CD4-positive, alpha-beta T cell treated with Interleukin-17A for 4 hours (primary cell): Measurements from ENCODE around the gene L1TD1.
"Not testable (repeated sequence)": the region's sequence is repeated elsewhere in the genome, so short reads cannot be mapped to it uniquely, and the experiment has no call there.

ENCODE experiments used
- DNase-seq: peaks from one replicate; pipeline ENCODE4 v3.0.0-alpha.2; 2020; ENCODE audit warnings: mixed read lengths

Gene L1TD1

GRCh38 chr1:62237950-62238374 lies 43.3 kb downstream of the L1TD1 start:
- DNase-seq, result no peak

GRCh38 chr1:62238507-62238906 lies 43.9 kb downstream of the L1TD1 start:
- DNase-seq, result no peak

- DNase-seq, result not testable (repeated sequence)
These were observed 45.2 kb downstream of the L1TD1 start for GRCh38 chr1:62239652-62240403.

- no peak for DNase-seq
These were observed 46.2 kb downstream of the L1TD1 start for GRCh38 chr1:62240651-62241370.

- no peak for DNase-seq
These were observed 46.9 kb downstream of the L1TD1 start for GRCh38 chr1:62241371-62242131.

GRCh38 chr1:62244380-62244779 lies 49.7 kb downstream of the L1TD1 start:
- not testable (repeated sequence) for DNase-seq

GRCh38 chr1:62245201-62245600 lies 50.6 kb downstream of the L1TD1 start:
- no peak for DNase-seq

GRCh38 chr1:62247391-62248168 lies 52.9 kb downstream of the L1TD1 start:
- no peak for DNase-seq

- no peak for DNase-seq
These were observed 55.6 kb downstream of the L1TD1 start for GRCh38 chr1:62250126-62250726.

- DNase-seq, result no peak
These were observed 64.9 kb downstream of the L1TD1 start for GRCh38 chr1:62259551-62259950.

- no peak for DNase-seq
These were observed 66.0 kb downstream of the L1TD1 start for GRCh38 chr1:62260688-62261087.
